ENCODE data around the gene CCDC83.

DNA sequence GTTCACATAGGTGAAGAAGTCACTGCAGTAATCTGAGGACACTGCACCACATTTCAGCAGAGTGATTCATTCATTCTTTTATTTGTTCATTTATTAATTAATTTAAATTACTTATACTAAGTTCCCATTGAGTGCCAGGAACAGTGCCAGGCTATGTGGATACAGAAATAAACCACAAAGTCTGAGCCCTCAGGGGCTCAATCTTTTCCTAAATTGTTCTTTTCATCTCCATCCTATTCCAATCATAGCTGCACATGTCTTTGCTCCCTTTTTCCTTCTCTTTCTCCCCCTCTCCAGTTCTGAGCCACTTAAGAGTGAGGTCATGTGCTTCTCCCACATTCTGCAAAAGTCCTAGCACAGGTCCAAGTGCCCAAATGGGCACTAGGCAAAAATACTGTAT is 49.2 kb upstream of the CCDC83 start:
- TF ChIP-seq, protein P1, sequence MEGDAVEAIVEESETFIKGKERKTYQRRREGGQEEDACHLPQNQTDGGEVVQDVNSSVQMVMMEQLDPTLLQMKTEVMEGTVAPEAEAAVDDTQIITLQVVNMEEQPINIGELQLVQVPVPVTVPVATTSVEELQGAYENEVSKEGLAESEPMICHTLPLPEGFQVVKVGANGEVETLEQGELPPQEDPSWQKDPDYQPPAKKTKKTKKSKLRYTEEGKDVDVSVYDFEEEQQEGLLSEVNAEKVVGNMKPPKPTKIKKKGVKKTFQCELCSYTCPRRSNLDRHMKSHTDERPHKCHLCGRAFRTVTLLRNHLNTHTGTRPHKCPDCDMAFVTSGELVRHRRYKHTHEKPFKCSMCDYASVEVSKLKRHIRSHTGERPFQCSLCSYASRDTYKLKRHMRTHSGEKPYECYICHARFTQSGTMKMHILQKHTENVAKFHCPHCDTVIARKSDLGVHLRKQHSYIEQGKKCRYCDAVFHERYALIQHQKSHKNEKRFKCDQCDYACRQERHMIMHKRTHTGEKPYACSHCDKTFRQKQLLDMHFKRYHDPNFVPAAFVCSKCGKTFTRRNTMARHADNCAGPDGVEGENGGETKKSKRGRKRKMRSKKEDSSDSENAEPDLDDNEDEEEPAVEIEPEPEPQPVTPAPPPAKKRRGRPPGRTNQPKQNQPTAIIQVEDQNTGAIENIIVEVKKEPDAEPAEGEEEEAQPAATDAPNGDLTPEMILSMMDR (conservative IDR thresholded peaks at IDR 0.05; ENCODE audit: low read depth in 2 of 2), result no peak
- no peak for TF ChIP-seq ZNF331 (CRISPR knock-in tag; IDR thresholded peaks at IDR 0.05; ENCODE audit: low read depth)
- TF ChIP-seq, protein P2, sequence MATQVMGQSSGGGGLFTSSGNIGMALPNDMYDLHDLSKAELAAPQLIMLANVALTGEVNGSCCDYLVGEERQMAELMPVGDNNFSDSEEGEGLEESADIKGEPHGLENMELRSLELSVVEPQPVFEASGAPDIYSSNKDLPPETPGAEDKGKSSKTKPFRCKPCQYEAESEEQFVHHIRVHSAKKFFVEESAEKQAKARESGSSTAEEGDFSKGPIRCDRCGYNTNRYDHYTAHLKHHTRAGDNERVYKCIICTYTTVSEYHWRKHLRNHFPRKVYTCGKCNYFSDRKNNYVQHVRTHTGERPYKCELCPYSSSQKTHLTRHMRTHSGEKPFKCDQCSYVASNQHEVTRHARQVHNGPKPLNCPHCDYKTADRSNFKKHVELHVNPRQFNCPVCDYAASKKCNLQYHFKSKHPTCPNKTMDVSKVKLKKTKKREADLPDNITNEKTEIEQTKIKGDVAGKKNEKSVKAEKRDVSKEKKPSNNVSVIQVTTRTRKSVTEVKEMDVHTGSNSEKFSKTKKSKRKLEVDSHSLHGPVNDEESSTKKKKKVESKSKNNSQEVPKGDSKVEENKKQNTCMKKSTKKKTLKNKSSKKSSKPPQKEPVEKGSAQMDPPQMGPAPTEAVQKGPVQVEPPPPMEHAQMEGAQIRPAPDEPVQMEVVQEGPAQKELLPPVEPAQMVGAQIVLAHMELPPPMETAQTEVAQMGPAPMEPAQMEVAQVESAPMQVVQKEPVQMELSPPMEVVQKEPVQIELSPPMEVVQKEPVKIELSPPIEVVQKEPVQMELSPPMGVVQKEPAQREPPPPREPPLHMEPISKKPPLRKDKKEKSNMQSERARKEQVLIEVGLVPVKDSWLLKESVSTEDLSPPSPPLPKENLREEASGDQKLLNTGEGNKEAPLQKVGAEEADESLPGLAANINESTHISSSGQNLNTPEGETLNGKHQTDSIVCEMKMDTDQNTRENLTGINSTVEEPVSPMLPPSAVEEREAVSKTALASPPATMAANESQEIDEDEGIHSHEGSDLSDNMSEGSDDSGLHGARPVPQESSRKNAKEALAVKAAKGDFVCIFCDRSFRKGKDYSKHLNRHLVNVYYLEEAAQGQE (IDR thresholded peaks at IDR 0.05; ENCODE audit: unreplicated experiment), result no peak
- TF ChIP-seq EZH2 (IDR thresholded peaks at IDR 0.05; ENCODE audit: low read depth, unreplicated experiment), result no peak
- no peak for TF ChIP-seq POLR2AphosphoS5 (IDR thresholded peaks at IDR 0.05; ENCODE audit: low read depth)
